Prostate gland (tissue), 2 donors: ENCODE results near the gene SLC1A2. TPM values are rescaled to one million over a fixed set of nuclear protein-coding genes. Genes with fewer than 3 reads are reported as not detected.

Source experiments
- DNase-seq: peaks from one replicate; pipeline ENCODE4 v3.0.0-alpha.2; 2019; ENCODE audit warnings: low spot score
- H3K27ac ChIP-seq, 2 donors: fragments of 200-600 bp; sonication (generic); 2 replicates each; pipeline ENCODE4 v1.5.1; 2017 to 2019
- H3K27me3 ChIP-seq: fragments of 200-600 bp; sonication (generic); replicated peaks from 2 replicates; pipeline ENCODE4 v1.5.1; 2019; ENCODE audit not compliant: insufficient read depth
- H3K36me3 ChIP-seq, 2 donors: fragments of 200-600 bp; sonication (generic); 1 replicate in 1 of 2; 2 replicates in 1 of 2; pipeline versions ENCODE4 v1.5.1 to v1.8.1; 2017 to 2019
- H3K4me1 ChIP-seq: fragments of 200-600 bp; sonication (generic); replicated peaks from 2 replicates; pipeline ENCODE4 v1.5.1; 2019
- H3K4me3 ChIP-seq, 2 donors: fragments of 200-600 bp; sonication (generic); 2 replicates each; pipeline ENCODE4 v1.5.1; 2017 to 2019
- H3K9me3 ChIP-seq: fragments of 200-600 bp; sonication (generic); 2 replicates; pipeline ENCODE4 v1.5.1; 2017
- CTCF ChIP-seq, 4 experiments: fragments of 200-600 bp in 2 of 4; fragments of 450-650 bp in 2 of 4; sonication (generic) in 2 of 4; IDR thresholded peaks; 1 replicate in 3 of 4; 2 replicates in 1 of 4; pipeline ENCODE4 v1.5.1; 2016 to 2019; ENCODE audit warnings: antibody characterized with exemption in 4 of 4, mild to moderate bottlenecking in 2 of 4, moderate library complexity in 2 of 4
- POLR2A ChIP-seq: fragments of 450-650 bp; IDR thresholded peaks from one replicate; pipeline ENCODE4 v1.6.1; 2016; ENCODE audit warnings: antibody characterized with exemption, mild to moderate bottlenecking
- POLR2AphosphoS5 ChIP-seq: sonication (generic); formaldehyde crosslinking; IDR thresholded peaks from one replicate; pipeline ENCODE4 v1.6.1; 2017; ENCODE audit warnings: antibody characterized with exemption
- WGBS: methylation state at CpG from one replicate; pipeline ENCODE4 v1.1.5; 2018; 5-methylcytosine and 5-hydroxymethylcytosine counted together
- intact Hi-C: fragments of 100-400 bp; cut with DNase I; formaldehyde crosslinking; loops from one replicate; pipeline ENCODE4 v1.14.2; 2022
- total RNA-seq, 2 donors: library from RNA; depleted of rRNA; stranded (reverse); fragments of >200 nt; gene quantifications; one replicate each; pipeline ENCODE4 v1.1.0, GENCODE V29; 2016

Gene SLC1A2
- total RNA-seq, 2 donors from 2014 or later: 0.82 to 1.5 TPM

DNA sequence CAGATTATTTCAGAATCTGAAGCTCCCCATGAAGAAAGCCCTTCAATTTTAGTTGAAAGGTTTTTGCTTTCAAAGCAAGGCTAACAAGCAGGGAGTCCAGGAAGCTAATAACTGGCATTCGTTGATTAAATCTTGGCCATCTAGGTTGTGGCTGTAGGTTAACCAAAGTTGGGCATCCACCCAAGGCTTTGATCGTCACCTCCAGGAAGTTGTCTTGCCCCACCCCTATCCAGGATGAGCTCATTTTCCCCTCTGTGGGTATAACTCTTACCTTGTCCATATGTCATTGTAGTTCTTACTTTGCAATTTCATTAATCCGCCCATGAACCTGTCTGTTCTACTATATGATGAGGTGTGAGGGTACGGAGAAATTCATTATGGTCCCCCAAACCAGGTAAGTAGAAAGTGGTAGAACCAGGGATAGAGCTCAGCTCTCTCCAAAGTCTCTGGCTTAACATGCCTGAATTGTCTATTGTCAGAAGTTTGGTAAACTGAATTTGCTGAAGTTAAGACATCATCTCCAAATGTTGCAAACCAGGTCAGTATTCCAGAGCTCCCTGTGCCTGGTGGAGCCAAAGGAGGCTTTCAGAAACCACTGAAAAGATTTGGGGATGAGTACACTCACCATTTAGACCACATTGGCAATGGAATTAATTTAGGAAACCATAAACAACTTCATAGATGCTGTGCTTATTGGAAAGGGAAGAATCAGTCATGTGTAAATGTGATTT lies 183.3 kb downstream of the SLC1A2 start:
- Histone ChIP-seq H3K27me3 (no peaks in the 10 kb centered on the region), H3K36me3 (no peaks in the 10 kb centered on the region), H3K27ac (no peak overlapping the region), H3K4me1 (no peaks in the 10 kb centered on the region), H3K9me3 (no peaks in the 10 kb centered on the region), H3K4me3 (no peak overlapping the region)
- DNase-seq: no peak
- 60% methylated on average over 4 of the region's 4 CpGs for WGBS
- TF ChIP-seq CTCF (IDR thresholded peaks at IDR 0.05) (no peak), POLR2AphosphoS5 (no peak), POLR2A (no peak)
- intact Hi-C loops: no loop called here

DNA sequence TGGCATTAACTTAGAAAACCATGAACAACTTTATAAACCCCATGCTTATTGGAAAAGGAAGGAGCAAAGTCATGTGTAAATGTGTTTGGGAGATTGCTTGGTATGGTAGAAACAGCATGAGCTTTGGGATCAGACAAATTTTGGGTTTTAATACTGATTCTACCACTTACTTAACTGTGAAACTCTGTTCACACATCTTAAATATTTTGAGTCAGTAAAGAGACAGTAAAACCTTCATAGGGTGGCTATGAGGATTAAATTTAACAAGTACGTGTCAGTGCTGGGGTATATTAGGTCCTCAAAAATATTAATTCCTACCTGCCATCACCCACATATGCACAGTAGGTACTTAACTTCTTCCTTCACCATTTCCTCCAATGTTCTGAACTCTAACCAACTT lies 183.9 kb downstream of the SLC1A2 start:
- 72% methylated on average over 1 of the region's 1 CpG for WGBS
- TF ChIP-seq CTCF (IDR thresholded peaks at IDR 0.05) (no peak), POLR2AphosphoS5 (no peak), POLR2A (no peak)
- Histone ChIP-seq H3K4me1 (no peaks in the 10 kb centered on the region), H3K27ac (no peak overlapping the region), H3K4me3 (no peak overlapping the region), H3K9me3 (no peaks in the 10 kb centered on the region), H3K36me3 (no peaks in the 10 kb centered on the region), H3K27me3 (no peaks in the 10 kb centered on the region)
- intact Hi-C loops: no loop called here
- DNase-seq: no peak

DNA sequence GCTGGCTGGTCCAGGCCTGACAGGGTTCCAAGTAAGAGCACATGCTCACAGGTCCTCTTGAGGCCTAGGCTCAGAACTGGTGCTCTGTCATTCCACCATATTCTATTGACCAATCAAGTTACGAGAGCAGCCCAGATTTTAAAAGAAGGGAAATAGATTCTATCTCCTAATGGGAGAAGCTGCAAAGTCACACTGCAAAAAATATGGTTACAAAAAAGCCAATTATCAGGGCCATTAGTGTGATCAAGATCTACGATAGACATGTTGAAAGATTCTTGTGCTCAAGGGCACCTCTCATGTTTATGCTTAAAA lies 184.2 kb downstream of the SLC1A2 start:
- no peaks in the 10 kb centered on the region for H3K36me3 ChIP-seq
- TF ChIP-seq POLR2AphosphoS5 (no peak), CTCF (IDR thresholded peaks at IDR 0.05) (no peak), POLR2A (no peak)
- no peak for DNase-seq
- 96% methylated on average over 2 of the region's 2 CpGs for WGBS
- no peaks in the 10 kb centered on the region for H3K27me3 ChIP-seq
- intact Hi-C loops: no loop called here
- no peak overlapping the region for H3K27ac ChIP-seq
- H3K4me3 ChIP-seq: no peak overlapping the region
- no peaks in the 10 kb centered on the region for H3K9me3 ChIP-seq
- no peaks in the 10 kb centered on the region for H3K4me1 ChIP-seq

DNA sequence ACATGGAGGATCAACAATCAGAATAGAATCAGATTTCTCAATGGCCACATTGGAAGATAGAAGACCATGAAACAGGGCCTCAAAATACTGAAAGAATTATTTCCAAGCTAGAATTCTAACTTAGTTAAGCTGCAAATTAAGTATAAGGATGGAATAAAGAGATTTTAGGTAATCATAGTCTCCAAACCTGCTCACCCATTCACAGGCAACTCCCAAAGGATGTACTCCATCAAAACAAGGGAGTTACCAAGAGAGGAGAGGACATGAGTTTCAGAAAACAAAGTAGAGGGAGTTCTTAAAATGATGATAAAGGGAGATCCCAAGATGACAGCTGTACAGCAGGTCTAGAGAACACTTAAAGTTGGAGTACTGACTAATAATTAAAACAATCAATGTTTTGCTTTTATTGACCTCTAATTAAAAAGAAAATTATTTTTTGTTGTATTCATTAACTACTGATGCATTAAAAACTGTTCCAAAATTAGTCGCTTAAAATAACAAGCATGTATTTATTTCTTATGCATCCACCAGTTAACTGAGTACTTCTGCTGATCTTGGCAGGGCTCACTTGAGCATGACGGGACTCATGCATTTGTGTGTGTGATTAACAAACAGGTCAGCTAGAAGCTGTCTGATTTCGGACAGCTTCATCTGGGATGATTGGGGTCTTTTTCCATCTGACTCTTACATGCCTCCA lies 184.8 kb downstream of the SLC1A2 start:
- Histone ChIP-seq H3K4me3 (no peak overlapping the region), H3K27me3 (no peaks in the 10 kb centered on the region), H3K27ac (no peak overlapping the region), H3K36me3 (no peaks in the 10 kb centered on the region), H3K9me3 (no peaks in the 10 kb centered on the region), H3K4me1 (no peaks in the 10 kb centered on the region)
- no peak for DNase-seq
- TF ChIP-seq POLR2AphosphoS5 (no peak), CTCF (IDR thresholded peaks at IDR 0.05) (no peak), POLR2A (no peak)
- WGBS: 76% methylated on average over 3 of the region's 3 CpGs
- intact Hi-C loops: no loop called here

DNA sequence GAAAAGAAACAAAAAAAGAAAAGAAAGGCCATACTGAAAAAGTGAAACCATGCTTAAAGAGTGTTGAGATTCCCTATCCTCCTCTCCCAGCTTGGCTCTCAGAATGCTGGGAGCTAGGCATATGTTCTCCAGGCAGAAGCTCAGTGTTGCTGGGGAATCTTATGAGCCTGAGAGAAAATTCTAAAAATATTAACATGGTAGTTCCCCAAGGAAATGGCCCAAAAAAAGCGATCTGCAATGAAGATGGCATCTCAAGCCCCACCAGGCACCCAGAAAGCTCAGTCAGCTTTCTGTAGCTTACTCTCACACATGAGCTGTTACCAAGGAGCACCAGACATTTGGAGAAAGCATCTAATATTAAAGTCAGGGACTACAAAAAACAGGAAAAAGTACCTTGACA lies 185.8 kb downstream of the SLC1A2 start:
- TF ChIP-seq POLR2A (no peak), CTCF (IDR thresholded peaks at IDR 0.05) (no peak), POLR2AphosphoS5 (no peak)
- Histone ChIP-seq H3K9me3 (no peaks in the 10 kb centered on the region), H3K4me3 (no peak overlapping the region), H3K27ac (no peak overlapping the region), H3K4me1 (no peaks in the 10 kb centered on the region), H3K36me3 (peaks cover 0 to 4% of the 10 kb centered on the region in 2 donors), H3K27me3 (no peaks in the 10 kb centered on the region)
- no peak for DNase-seq
- WGBS: 84% methylated on average over 1 of the region's 1 CpG
- intact Hi-C loops: no loop called here
